K562 (cell line): ENCODE measurements around the gene SLC38A1. TPM values are rescaled to one million over a fixed set of nuclear protein-coding genes. Genes with fewer than 3 reads are reported as not detected.

ENCODE experiments used
- BHLHE40 ChIP-seq: IDR thresholded peaks from 2 replicates; pipeline ENCODE4 v1.6.1; 2011; ENCODE audit warnings: low read length, improper control_type of control experiment
- CREB1 ChIP-seq, 2 experiments: sonication (generic) in 1 of 2; formaldehyde crosslinking in 1 of 2; IDR thresholded peaks; 2 replicates each; pipeline versions ENCODE4 v1.6.1 to v1.8.0; 2012 to 2022; ENCODE audit warnings: inconsistent platforms in 1 of 2, mild to moderate bottlenecking in 1 of 2, missing genetic modification reagents in 1 of 2, moderate library complexity in 1 of 2
- ELF4 ChIP-seq: fragments of 450-650 bp; formaldehyde crosslinking; IDR thresholded peaks from 2 replicates; pipeline ENCODE4 v1.4.0; 2022; ENCODE audit warnings: missing genetic modification characterization
- GABPA ChIP-seq: fragments of 200-800 bp; sonication (Bioruptor generic); conservative IDR thresholded peaks from 2 replicates; pipeline ENCODE4 v1.6.1; 2016; ENCODE audit warnings: low read depth, missing genetic modification characterization, missing compliant biosample characterization
- HDAC8 ChIP-seq: fragments of 450-650 bp; IDR thresholded peaks from 2 replicates; pipeline ENCODE4 v1.6.1; 2016; ENCODE audit warnings: mild to moderate bottlenecking, missing genetic modification characterization, moderate library complexity, missing compliant biosample characterization
- MYC ChIP-seq, 2 experiments: fragments of 250-450 bp in 1 of 2; sonication (Bioruptor Pico) in 1 of 2; IDR thresholded peaks; 2 replicates each; pipeline versions ENCODE4 v1.5.1 to v1.6.1; 2012 to 2021; ENCODE audit warnings: low read depth in 2 of 2, borderline replicate concordance in 1 of 2, improper control_type of control experiment in 1 of 2, low read length in 1 of 2, mild to moderate bottlenecking in 1 of 2, moderate library complexity in 1 of 2
- RBM15 ChIP-seq: fragments of 200-400 bp; formaldehyde crosslinking; IDR thresholded peaks from 2 replicates; pipeline ENCODE4 v1.6.1; 2018; ENCODE audit warnings: mild to moderate bottlenecking, low read length, moderate library complexity; ENCODE audit not compliant: insufficient read depth
- TAL1 ChIP-seq: fragments of 450-650 bp; IDR thresholded peaks from 2 replicates; pipeline ENCODE4 v1.6.1; 2016; ENCODE audit warnings: mild to moderate bottlenecking
- ZFP36 ChIP-seq: fragments of 150-350 bp; IDR thresholded peaks from 2 replicates; pipeline ENCODE4 v1.6.1; 2018; ENCODE audit warnings: low read length, low read depth; ENCODE audit not compliant: partially characterized antibody
- ZNF174 ChIP-seq: fragments of 250-450 bp; sonication (Bioruptor Pico); IDR thresholded peaks from 2 replicates; pipeline ENCODE4 v1.4.0; 2020; ENCODE audit warnings: mild to moderate bottlenecking
- ZNF324 ChIP-seq: fragments of 250-450 bp; sonication (Bioruptor Pico); IDR thresholded peaks from 2 replicates; pipeline ENCODE4 v1.4.0; 2020; ENCODE audit warnings: mild to moderate bottlenecking
- ZNF551 ChIP-seq: fragments of 250-450 bp; sonication (Bioruptor Pico); IDR thresholded peaks from 2 replicates; pipeline ENCODE4 v1.5.0; 2021; ENCODE audit warnings: mild to moderate bottlenecking, moderate library complexity
- ZNF586 ChIP-seq: fragments of 450-650 bp; formaldehyde crosslinking; conservative IDR thresholded peaks from 2 replicates; pipeline ENCODE4 v1.4.0; 2020; ENCODE audit warnings: mild to moderate bottlenecking, moderate library complexity
- polyA plus RNA-seq, 8 experiments: library from polyadenylated mRNA; depleted of rRNA in 4 of 8; stranded (reverse) in 5 of 8; unstranded in 3 of 8; fragments of >200 nt; fragmentation: Nextera tagmentation in 2 of 8; fragmentation: Illumina TruSeq in 1 of 8; extraction: Ambion mirVana in 2 of 8; extraction: Trizol in 1 of 8; gene quantifications; 2 replicates each; pipeline versions ENCODE4 v1.2.1 to v1.2.3, GENCODE V29; 2011 to 2014; ENCODE audit warnings: inconsistent platforms in 1 of 8, missing spikeins in 1 of 8
- total RNA-seq, 7 experiments: library from RNA; depleted of rRNA in 6 of 7; stranded (reverse); fragments of >200 nt in 6 of 7; fragmentation: Illumina TruSeq in 2 of 7; extraction: Trizol in 2 of 7; gene quantifications; 2 replicates each; pipeline versions ENCODE4 v1.2.1 to v1.2.3, GENCODE V29; 2011 to 2021; ENCODE audit warnings: low replicate concordance in 1 of 7
- TF ChIP-seq, protein P1 (sequence below): fragments of 450-650 bp; formaldehyde crosslinking; IDR thresholded peaks from 2 replicates; pipeline ENCODE4 v1.4.0; 2020; ENCODE audit warnings: mild to moderate bottlenecking, moderate library complexity
- TF ChIP-seq, protein P2 (sequence below): fragments of 250-450 bp; sonication (Bioruptor Pico); IDR thresholded peaks from 2 replicates; pipeline ENCODE4 v1.5.1; 2021; ENCODE audit warnings: mild to moderate bottlenecking
- TF ChIP-seq, protein P3 (sequence below): fragments of 250-450 bp; sonication (Bioruptor Pico); IDR thresholded peaks from 2 replicates; pipeline ENCODE4 v1.4.0; 2020; ENCODE audit warnings: mild to moderate bottlenecking
- TF ChIP-seq, protein P4 (sequence below): fragments of 250-450 bp; sonication (Bioruptor Pico); IDR thresholded peaks from 2 replicates; pipeline ENCODE4 v1.5.0; 2021
- TF ChIP-seq, protein P5 (sequence below): conservative IDR thresholded peaks from 2 replicates; pipeline ENCODE4 v1.6.1; 2011; ENCODE audit warnings: low read depth, mild to moderate bottlenecking, low read length; ENCODE audit not compliant: control insufficient read depth
- TF ChIP-seq, protein P6 (sequence below): fragments of 250-450 bp; sonication (Bioruptor Pico); IDR thresholded peaks from 2 replicates; pipeline ENCODE4 v1.4.0; 2020

SLC38A1 gene
- total and polyA plus RNA-seq, 9 of the 15 experiments (the other 6 are each of a cell fraction or from before 2014, with no cell fraction given), result 51.9 to 112 (median 75.0) TPM

DNA sequence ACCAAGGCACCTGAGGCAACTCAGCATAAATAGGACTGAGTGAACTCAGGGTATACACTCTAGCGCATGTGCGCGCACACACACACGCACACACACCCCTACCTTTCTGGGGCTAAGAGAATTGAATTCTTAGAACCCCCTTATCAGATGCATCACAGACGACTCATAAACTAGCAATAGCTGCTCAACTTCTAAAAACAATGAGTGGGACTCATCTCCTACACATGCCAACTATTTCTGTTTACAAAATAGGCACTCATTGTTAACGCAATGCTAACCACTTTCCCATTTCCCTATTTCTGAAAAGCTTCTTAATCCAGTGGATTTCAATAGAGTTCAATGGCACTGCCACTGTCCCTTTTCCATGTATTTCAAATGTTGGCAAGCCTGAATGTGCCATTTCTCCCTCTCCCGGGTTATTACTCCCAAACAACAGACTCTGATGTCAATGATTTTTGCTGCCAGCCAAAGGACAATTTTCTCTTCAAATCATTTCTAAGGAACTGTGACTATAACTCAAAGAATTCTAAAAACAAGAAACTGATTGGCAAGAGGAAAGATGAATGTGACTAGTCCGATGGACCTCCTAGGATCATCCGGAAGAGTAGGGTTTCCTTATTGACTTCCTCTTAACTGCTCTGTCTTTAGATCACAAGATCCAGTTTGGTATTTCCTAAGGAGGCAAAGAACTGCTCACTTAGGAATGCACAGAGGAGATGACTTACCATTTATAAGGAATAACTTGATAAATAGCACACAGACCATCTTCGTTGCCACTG is 48.8 kb downstream of the SLC38A1 start (continued):
- TF ChIP-seq HDAC8 (tag), result no peak
- TF ChIP-seq BHLHE40, result 0 out of 2 replicates have a peak, but pooled peaks have one; percentile 23
- no peak for TF ChIP-seq ZFP36
- TF ChIP-seq, protein P1, sequence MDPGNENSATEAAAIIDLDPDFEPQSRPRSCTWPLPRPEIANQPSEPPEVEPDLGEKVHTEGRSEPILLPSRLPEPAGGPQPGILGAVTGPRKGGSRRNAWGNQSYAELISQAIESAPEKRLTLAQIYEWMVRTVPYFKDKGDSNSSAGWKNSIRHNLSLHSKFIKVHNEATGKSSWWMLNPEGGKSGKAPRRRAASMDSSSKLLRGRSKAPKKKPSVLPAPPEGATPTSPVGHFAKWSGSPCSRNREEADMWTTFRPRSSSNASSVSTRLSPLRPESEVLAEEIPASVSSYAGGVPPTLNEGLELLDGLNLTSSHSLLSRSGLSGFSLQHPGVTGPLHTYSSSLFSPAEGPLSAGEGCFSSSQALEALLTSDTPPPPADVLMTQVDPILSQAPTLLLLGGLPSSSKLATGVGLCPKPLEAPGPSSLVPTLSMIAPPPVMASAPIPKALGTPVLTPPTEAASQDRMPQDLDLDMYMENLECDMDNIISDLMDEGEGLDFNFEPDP (CRISPR knock-in tag), result no peak
- TF ChIP-seq ELF4 (CRISPR knock-in tag), result no peak
- TF ChIP-seq ZNF174 (CRISPR knock-in tag), result no peak
- TF ChIP-seq, protein P2, sequence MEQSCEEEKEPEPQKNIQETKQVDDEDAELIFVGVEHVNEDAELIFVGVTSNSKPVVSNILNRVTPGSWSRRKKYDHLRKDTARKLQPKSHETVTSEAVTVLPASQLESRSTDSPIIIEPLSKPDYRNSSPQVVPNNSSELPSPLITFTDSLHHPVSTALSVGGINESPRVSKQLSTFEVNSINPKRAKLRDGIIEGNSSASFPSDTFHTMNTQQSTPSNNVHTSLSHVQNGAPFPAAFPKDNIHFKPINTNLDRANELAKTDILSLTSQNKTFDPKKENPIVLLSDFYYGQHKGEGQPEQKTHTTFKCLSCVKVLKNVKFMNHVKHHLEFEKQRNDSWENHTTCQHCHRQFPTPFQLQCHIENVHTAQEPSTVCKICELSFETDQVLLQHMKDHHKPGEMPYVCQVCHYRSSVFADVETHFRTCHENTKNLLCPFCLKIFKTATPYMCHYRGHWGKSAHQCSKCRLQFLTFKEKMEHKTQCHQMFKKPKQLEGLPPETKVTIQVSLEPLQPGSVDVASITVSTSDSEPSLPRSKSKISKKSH (CRISPR knock-in tag), result no peak
- TF ChIP-seq, protein P3, sequence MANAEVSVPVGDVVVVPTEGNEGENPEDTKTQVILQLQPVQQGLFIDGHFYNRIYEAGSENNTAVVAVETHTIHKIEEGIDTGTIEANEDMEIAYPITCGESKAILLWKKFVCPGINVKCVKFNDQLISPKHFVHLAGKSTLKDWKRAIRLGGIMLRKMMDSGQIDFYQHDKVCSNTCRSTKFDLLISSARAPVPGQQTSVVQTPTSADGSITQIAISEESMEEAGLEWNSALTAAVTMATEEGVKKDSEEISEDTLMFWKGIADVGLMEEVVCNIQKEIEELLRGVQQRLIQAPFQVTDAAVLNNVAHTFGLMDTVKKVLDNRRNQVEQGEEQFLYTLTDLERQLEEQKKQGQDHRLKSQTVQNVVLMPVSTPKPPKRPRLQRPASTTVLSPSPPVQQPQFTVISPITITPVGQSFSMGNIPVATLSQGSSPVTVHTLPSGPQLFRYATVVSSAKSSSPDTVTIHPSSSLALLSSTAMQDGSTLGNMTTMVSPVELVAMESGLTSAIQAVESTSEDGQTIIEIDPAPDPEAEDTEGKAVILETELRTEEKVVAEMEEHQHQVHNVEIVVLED (CRISPR knock-in tag), result no peak
- TF ChIP-seq TAL1, result no peak
- TF ChIP-seq, protein P4, sequence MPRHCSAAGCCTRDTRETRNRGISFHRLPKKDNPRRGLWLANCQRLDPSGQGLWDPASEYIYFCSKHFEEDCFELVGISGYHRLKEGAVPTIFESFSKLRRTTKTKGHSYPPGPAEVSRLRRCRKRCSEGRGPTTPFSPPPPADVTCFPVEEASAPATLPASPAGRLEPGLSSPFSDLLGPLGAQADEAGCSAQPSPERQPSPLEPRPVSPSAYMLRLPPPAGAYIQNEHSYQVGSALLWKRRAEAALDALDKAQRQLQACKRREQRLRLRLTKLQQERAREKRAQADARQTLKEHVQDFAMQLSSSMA (CRISPR knock-in tag), result no peak
- TF ChIP-seq RBM15, result no peak
- TF ChIP-seq MYC (IDR thresholded peaks at IDR 0.05; ENCODE audit: low read depth, low read length), result peak; percentile 44; the same call in 1 of the 2 replicates
- TF ChIP-seq MYC (CRISPR knock-in tag; IDR thresholded peaks at IDR 0.05; ENCODE audit: borderline replicate concordance, low read depth), result no peak
- TF ChIP-seq, protein P5, sequence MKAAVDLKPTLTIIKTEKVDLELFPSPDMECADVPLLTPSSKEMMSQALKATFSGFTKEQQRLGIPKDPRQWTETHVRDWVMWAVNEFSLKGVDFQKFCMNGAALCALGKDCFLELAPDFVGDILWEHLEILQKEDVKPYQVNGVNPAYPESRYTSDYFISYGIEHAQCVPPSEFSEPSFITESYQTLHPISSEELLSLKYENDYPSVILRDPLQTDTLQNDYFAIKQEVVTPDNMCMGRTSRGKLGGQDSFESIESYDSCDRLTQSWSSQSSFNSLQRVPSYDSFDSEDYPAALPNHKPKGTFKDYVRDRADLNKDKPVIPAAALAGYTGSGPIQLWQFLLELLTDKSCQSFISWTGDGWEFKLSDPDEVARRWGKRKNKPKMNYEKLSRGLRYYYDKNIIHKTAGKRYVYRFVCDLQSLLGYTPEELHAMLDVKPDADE, result no peak
- peak; percentile 40 for TF ChIP-seq GABPA
- TF ChIP-seq ZNF324, result no peak
- no peak for TF ChIP-seq ZNF586
- TF ChIP-seq, protein P6, sequence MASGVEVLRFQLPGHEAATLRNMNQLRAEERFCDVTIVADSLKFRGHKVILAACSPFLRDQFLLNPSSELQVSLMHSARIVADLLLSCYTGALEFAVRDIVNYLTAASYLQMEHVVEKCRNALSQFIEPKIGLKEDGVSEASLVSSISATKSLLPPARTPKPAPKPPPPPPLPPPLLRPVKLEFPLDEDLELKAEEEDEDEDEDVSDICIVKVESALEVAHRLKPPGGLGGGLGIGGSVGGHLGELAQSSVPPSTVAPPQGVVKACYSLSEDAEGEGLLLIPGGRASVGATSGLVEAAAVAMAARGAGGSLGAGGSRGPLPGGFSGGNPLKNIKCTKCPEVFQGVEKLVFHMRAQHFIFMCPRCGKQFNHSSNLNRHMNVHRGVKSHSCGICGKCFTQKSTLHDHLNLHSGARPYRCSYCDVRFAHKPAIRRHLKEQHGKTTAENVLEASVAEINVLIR, result no peak
- TF ChIP-seq CREB1 (IDR thresholded peaks at IDR 0.05), result no peak
- TF ChIP-seq CREB1 (CRISPR knock-in tag; IDR thresholded peaks at IDR 0.05), result no peak
- no peak for TF ChIP-seq ZNF551
